ENCODE measurements around the gene HDAC11. TPM values are rescaled to one million over a fixed set of nuclear protein-coding genes. Genes with fewer than 3 reads are reported as not detected.

HDAC11 gene
- total and polyA plus RNA-seq, 2 donors (not counting 1 experiment from before 2014, with no cell fraction given), result 5.2 to 23.1 TPM

GRCh38 chr3:13470894-13471574 lies 9.1 kb upstream of the HDAC11 start:
- Histone ChIP-seq H4K20me1 (ENCODE audit: control insufficient read depth, extremely low read depth, insufficient read depth, low read length) (no peaks in the 10 kb centered on the region), H3K27ac (ENCODE audit: insufficient read depth, low read length) (no peak overlapping the region), H3K9ac (ENCODE audit: insufficient read depth, low read length) (no peak overlapping the region), H2AFZ (ENCODE audit: low read length) (no peak overlapping the region), H3K4me3 (replicated peaks in 1 of 4; ENCODE audit: control extremely low read depth in 1 of 4, insufficient read depth in 1 of 4, low read depth in 3 of 4, low read length in 4 of 4) (no peak overlapping the region), H3K79me2 (ENCODE audit: control insufficient read depth, insufficient read depth, low read length) (no peaks in the 10 kb centered on the region), H3K36me3 (ENCODE audit: control insufficient read depth, insufficient read depth, low read length) (no peaks in the 10 kb centered on the region), H3K27me3 (ENCODE audit: control insufficient read depth, insufficient read depth, low read length) (no peaks in the 10 kb centered on the region), H3K4me1 (ENCODE audit: control insufficient read depth, extremely low read depth, insufficient read depth, low read length) (no peaks in the 10 kb centered on the region), H3K4me2 (ENCODE audit: extremely low read depth, insufficient read depth, low read length) (no peak overlapping the region), H3K9me3 (ENCODE audit: control insufficient read depth, insufficient read depth, low read depth, low read length) (no peaks in the 10 kb centered on the region)
- TF ChIP-seq CTCF (conservative IDR thresholded peaks at IDR 0.05 in 1 of 2, IDR thresholded peaks at IDR 0.05 in 1 of 2; ENCODE audit: low read depth in 1 of 2, low read length in 2 of 2), result no peak
- no peak for TF ChIP-seq EZH2 (IDR thresholded peaks at IDR 0.05; ENCODE audit: low read length, missing control alignments)
- no peak for DNase-seq (ENCODE audit: low read depth in 2 of 2)

GRCh38 chr3:13472286-13472685 lies 7.8 kb upstream of the HDAC11 start:
- H3K27ac ChIP-seq (ENCODE audit: insufficient read depth, low read length), result no peak overlapping the region
- no peak for DNase-seq (ENCODE audit: low read depth in 2 of 2)
- no peaks in the 10 kb centered on the region for H3K4me1 ChIP-seq (ENCODE audit: control insufficient read depth, extremely low read depth, insufficient read depth, low read length)
- no peak for TF ChIP-seq CTCF (conservative IDR thresholded peaks at IDR 0.05 in 1 of 2, IDR thresholded peaks at IDR 0.05 in 1 of 2; ENCODE audit: low read depth in 1 of 2, low read length in 2 of 2)
- TF ChIP-seq EZH2 (IDR thresholded peaks at IDR 0.05; ENCODE audit: low read length, missing control alignments), result no peak
- no peaks in the 10 kb centered on the region for H3K27me3 ChIP-seq (ENCODE audit: control insufficient read depth, insufficient read depth, low read length)
- no peaks in the 10 kb centered on the region for H3K9me3 ChIP-seq (ENCODE audit: control insufficient read depth, insufficient read depth, low read depth, low read length)
- no peak overlapping the region for H3K4me3 ChIP-seq (replicated peaks in 1 of 4; ENCODE audit: control extremely low read depth in 1 of 4, insufficient read depth in 1 of 4, low read depth in 3 of 4, low read length in 4 of 4)
- no peaks in the 10 kb centered on the region for H3K79me2 ChIP-seq (ENCODE audit: control insufficient read depth, insufficient read depth, low read length)
- no peaks in the 10 kb centered on the region for H3K36me3 ChIP-seq (ENCODE audit: control insufficient read depth, insufficient read depth, low read length)
- H3K9ac ChIP-seq (ENCODE audit: insufficient read depth, low read length), result no peak overlapping the region
- no peak overlapping the region for H3K4me2 ChIP-seq (ENCODE audit: extremely low read depth, insufficient read depth, low read length)
- no peak overlapping the region for H2AFZ ChIP-seq (ENCODE audit: low read length)
- no peaks in the 10 kb centered on the region for H4K20me1 ChIP-seq (ENCODE audit: control insufficient read depth, extremely low read depth, insufficient read depth, low read length)

- no peaks in the 10 kb centered on the region for H3K9me3 ChIP-seq (ENCODE audit: control insufficient read depth, insufficient read depth, low read depth, low read length)
Observed at GRCh38 chr3:13473020-13473419, 7.1 kb upstream of the HDAC11 start.

More at GRCh38 chr3:13473020-13473419, 7.1 kb upstream of the HDAC11 start:
- Histone ChIP-seq H3K36me3 (ENCODE audit: control insufficient read depth, insufficient read depth, low read length) (no peaks in the 10 kb centered on the region), H2AFZ (ENCODE audit: low read length) (no peak overlapping the region), H3K9ac (ENCODE audit: insufficient read depth, low read length) (no peak overlapping the region), H3K27ac (ENCODE audit: insufficient read depth, low read length) (no peak overlapping the region), H3K4me3 (replicated peaks in 1 of 4; ENCODE audit: control extremely low read depth in 1 of 4, insufficient read depth in 1 of 4, low read depth in 3 of 4, low read length in 4 of 4) (no peak overlapping the region), H3K27me3 (ENCODE audit: control insufficient read depth, insufficient read depth, low read length) (no peaks in the 10 kb centered on the region), H3K4me2 (ENCODE audit: extremely low read depth, insufficient read depth, low read length) (no peak overlapping the region), H3K79me2 (ENCODE audit: control insufficient read depth, insufficient read depth, low read length) (no peaks in the 10 kb centered on the region), H3K4me1 (ENCODE audit: control insufficient read depth, extremely low read depth, insufficient read depth, low read length) (no peaks in the 10 kb centered on the region), H4K20me1 (ENCODE audit: control insufficient read depth, extremely low read depth, insufficient read depth, low read length) (no peaks in the 10 kb centered on the region)
- DNase-seq (ENCODE audit: low read depth in 2 of 2), result no peak
- TF ChIP-seq CTCF (conservative IDR thresholded peaks at IDR 0.05 in 1 of 2, IDR thresholded peaks at IDR 0.05 in 1 of 2; ENCODE audit: low read depth in 1 of 2, low read length in 2 of 2), result no peak
- no peak for TF ChIP-seq EZH2 (IDR thresholded peaks at IDR 0.05; ENCODE audit: low read length, missing control alignments)

Measured in fibroblast of lung (primary cell).